ENCODE data around the gene DLEC1. TPM values are rescaled to one million over a fixed set of nuclear protein-coding genes. Genes with fewer than 3 reads are reported as not detected.
"Not testable (repeated sequence)": the region's sequence is repeated elsewhere in the genome, so short reads cannot be mapped to it uniquely, and the experiment has no call there.

Gene DLEC1
- polyA plus RNA-seq, 1 donor = 0.59 TPM

- no peak for DNase-seq (ENCODE audit: low read depth)
Observed at GRCh38 chr3:38119821-38120692, 81.0 kb downstream of the DLEC1 start.

GRCh38 chr3:38120693-38121450 is 81.9 kb downstream of the DLEC1 start:
- DNase-seq (ENCODE audit: low read depth) = no peak

GRCh38 chr3:38121451-38121831 is 82.4 kb downstream of the DLEC1 start:
- DNase-seq (ENCODE audit: low read depth) = no peak

GRCh38 chr3:38121832-38122461 is 82.9 kb downstream of the DLEC1 start:
- no peak for DNase-seq (ENCODE audit: low read depth)

GRCh38 chr3:38122712-38123290 is 83.8 kb downstream of the DLEC1 start:
- DNase-seq (ENCODE audit: low read depth) = no peak

- no peak for DNase-seq (ENCODE audit: low read depth)
Observed at GRCh38 chr3:38124324-38125122, 85.5 kb downstream of the DLEC1 start.

GRCh38 chr3:38125305-38126120 is 86.5 kb downstream of the DLEC1 start:
- DNase-seq (ENCODE audit: low read depth) = no peak

GRCh38 chr3:38126121-38126892 is 87.3 kb downstream of the DLEC1 start:
- no peak for DNase-seq (ENCODE audit: low read depth)

- no peak for DNase-seq (ENCODE audit: low read depth)
Observed at GRCh38 chr3:38127611-38128302, 88.7 kb downstream of the DLEC1 start.

- DNase-seq (ENCODE audit: low read depth) = no peak
Observed at GRCh38 chr3:38128303-38128655, 89.3 kb downstream of the DLEC1 start.

- DNase-seq (ENCODE audit: low read depth) = no peak
Observed at GRCh38 chr3:38129058-38129457, 90.0 kb downstream of the DLEC1 start.

- DNase-seq (ENCODE audit: low read depth) = no peak
Observed at GRCh38 chr3:38130631-38131065, 91.6 kb downstream of the DLEC1 start.

- no peak for DNase-seq (ENCODE audit: low read depth)
Observed at GRCh38 chr3:38131621-38132369, 92.8 kb downstream of the DLEC1 start.

GRCh38 chr3:38133209-38133556 is 94.2 kb downstream of the DLEC1 start:
- no peak for DNase-seq (ENCODE audit: low read depth)

- DNase-seq (ENCODE audit: low read depth) = no peak
Observed at GRCh38 chr3:38133557-38134405, 94.8 kb downstream of the DLEC1 start.

- not testable (repeated sequence) for DNase-seq (ENCODE audit: low read depth)
Observed at GRCh38 chr3:38134517-38135143, 95.6 kb downstream of the DLEC1 start.

All from forelimb muscle (tissue), 1 donor.